Endodermal cell (in vitro differentiated cells): ENCODE results near the gene VPS45. TPM values are rescaled to one million over a fixed set of nuclear protein-coding genes. Genes with fewer than 3 reads are reported as not detected.
"Not testable (repeated sequence)": the region's sequence is repeated elsewhere in the genome, so short reads cannot be mapped to it uniquely, and the experiment has no call there.

Source experiments
- DNase-seq: peaks from one replicate; pipeline ENCODE4 v3.0.0-alpha.2; 2017
- H3K27ac ChIP-seq: 2 replicates; pipeline ENCODE4 v1.5.1; 2013; ENCODE audit warnings: mild to moderate bottlenecking, low read depth, low read length, moderate library complexity
- H3K27me3 ChIP-seq: 2 replicates; pipeline ENCODE4 v1.6.1; 2013; ENCODE audit warnings: mild to moderate bottlenecking, low read length, moderate library complexity; ENCODE audit not compliant: insufficient read depth, control insufficient read depth, poor library complexity, severe bottlenecking
- H3K36me3 ChIP-seq: 2 replicates; pipeline ENCODE4 v1.7.0; 2013; ENCODE audit warnings: mild to moderate bottlenecking, low read length, moderate library complexity; ENCODE audit not compliant: control insufficient read depth, insufficient read depth
- H3K4me1 ChIP-seq: one replicate; pipeline ENCODE4 v1.7.0; 2013; ENCODE audit warnings: low read length; ENCODE audit not compliant: control insufficient read depth, insufficient read depth
- H3K4me3 ChIP-seq: 2 replicates; pipeline ENCODE4 v1.5.1; 2013; ENCODE audit warnings: mild to moderate bottlenecking, low read length, moderate library complexity
- H3K9ac ChIP-seq: 2 replicates; pipeline ENCODE4 v1.6.1; 2013; ENCODE audit warnings: mild to moderate bottlenecking, low read length, moderate library complexity; ENCODE audit not compliant: poor library complexity, severe bottlenecking; ENCODE audit errors: extremely low read depth
- H3K9me3 ChIP-seq: 2 replicates; pipeline ENCODE4 v1.6.1; 2013; ENCODE audit warnings: mild to moderate bottlenecking, low read length, moderate library complexity; ENCODE audit not compliant: control insufficient read depth
- H3K27ac Mint-ChIP-seq: 2 replicates; pipeline ENCODE4 v1.8.0; 2020; ENCODE audit warnings: mixed read lengths
- H3K27me3 Mint-ChIP-seq: 2 replicates; pipeline ENCODE4 v1.8.0; 2021; ENCODE audit warnings: mild to moderate bottlenecking, mixed read lengths; ENCODE audit not compliant: insufficient read depth
- H3K36me3 Mint-ChIP-seq: 2 replicates; pipeline ENCODE4 v1.8.0; 2020; ENCODE audit warnings: low read depth, mixed read lengths
- H3K4me1 Mint-ChIP-seq: 2 replicates; pipeline ENCODE4 v1.8.0; 2020; ENCODE audit warnings: mixed read lengths
- H3K4me3 Mint-ChIP-seq: 2 replicates; pipeline ENCODE4 v1.8.0; 2020; ENCODE audit warnings: mild to moderate bottlenecking, moderate library complexity, mixed read lengths
- H3K9me3 Mint-ChIP-seq: 2 replicates; pipeline ENCODE4 v1.8.0; 2020; ENCODE audit warnings: mild to moderate bottlenecking, mixed read lengths
- CTCF ChIP-seq: fragments of 200-600 bp; sonication (generic); conservative IDR thresholded peaks from 2 replicates; pipeline ENCODE4 v1.5.0; 2021; ENCODE audit warnings: antibody characterized with exemption, mild to moderate bottlenecking
- WGBS, 2 experiments: methylation state at CpG; one replicate each; pipeline versions ENCODE4 v1.1.5 to v1.1.7; 2013; ENCODE audit warnings: missing lambda C conversion rate in 2 of 2, mixed read lengths in 1 of 2; ENCODE audit not compliant: insufficient coverage in 1 of 2, insufficient read length in 1 of 2; 5-methylcytosine and 5-hydroxymethylcytosine counted together
- total RNA-seq, 2 donors: library from RNA; stranded (reverse); fragmentation: NEBNext Ultra II Directional in 1 of 2; extraction: Animal tissue kit (Norgen Biotek cat#: 25700) in 1 of 2; gene quantifications; 2 replicates in 1 of 2; 3 replicates in 1 of 2; pipeline ENCODE4 v1.2.1, GENCODE V29; 2021

The VPS45 gene
- total RNA-seq, 2 donors from 2014 or later, result 32.6 to 35.0 TPM

- no peaks in the 10 kb centered on the region for H3K9me3 ChIP-seq
- Mint-ChIP-seq H3K4me3 (no peak overlapping the region), H3K27ac (no peak overlapping the region), H3K36me3 (no peaks in the 10 kb centered on the region), H3K27me3 (no peaks in the 10 kb centered on the region), H3K4me1 (no peaks in the 10 kb centered on the region), H3K9me3 (no peaks in the 10 kb centered on the region)
- H3K27ac ChIP-seq, result no peak overlapping the region
- no peaks in the 10 kb centered on the region for H3K36me3 ChIP-seq
- H3K9ac ChIP-seq, result no peak overlapping the region
- H3K27me3 ChIP-seq, result no peaks in the 10 kb centered on the region
- DNase-seq, result no peak
- WGBS, 2 experiments, result 85 to 93% methylated on average over 4 to 7 of the region's 7 CpGs
- no peak overlapping the region for H3K4me3 ChIP-seq
- no peak for TF ChIP-seq CTCF
- H3K4me1 ChIP-seq, result no peaks in the 10 kb centered on the region
These were observed 117.9 kb downstream of the VPS45 start for GRCh38 chr1:150185481-150185880.

GRCh38 chr1:150186438-150186788, 118.8 kb downstream of the VPS45 start:
- H3K27me3 ChIP-seq, H3K9ac ChIP-seq, H3K27me3 Mint-ChIP-seq, DNase-seq, H3K27ac Mint-ChIP-seq, H3K9me3 ChIP-seq, H3K36me3 ChIP-seq, H3K36me3 Mint-ChIP-seq, H3K4me1 Mint-ChIP-seq, H3K4me3 ChIP-seq, H3K4me3 Mint-ChIP-seq, H3K9me3 Mint-ChIP-seq, H3K4me1 ChIP-seq, H3K27ac ChIP-seq: not testable (repeated sequence)
- 93 to 97% methylated on average over 7 of the region's 7 CpGs for WGBS, 2 experiments

GRCh38 chr1:150186789-150187559, 119.4 kb downstream of the VPS45 start:
- no peaks in the 10 kb centered on the region for H3K36me3 ChIP-seq
- no peak overlapping the region for H3K27ac ChIP-seq
- no peaks in the 10 kb centered on the region for H3K4me1 ChIP-seq
- WGBS, 2 experiments, result 62 to 100% methylated on average over 2 to 10 of the region's 10 CpGs
- H3K36me3 Mint-ChIP-seq, result no peaks in the 10 kb centered on the region
- no peaks in the 10 kb centered on the region for H3K27me3 ChIP-seq
- no peak overlapping the region for H3K9ac ChIP-seq
- peak; percentile 62 for DNase-seq
- H3K9me3 Mint-ChIP-seq, result no peaks in the 10 kb centered on the region
- no peaks in the 10 kb centered on the region for H3K4me1 Mint-ChIP-seq
- no peaks in the 10 kb centered on the region for H3K27me3 Mint-ChIP-seq
- no peak overlapping the region for H3K4me3 Mint-ChIP-seq
- no peak overlapping the region for H3K27ac Mint-ChIP-seq
- H3K4me3 ChIP-seq, result no peak overlapping the region
- peak; percentile 81 for TF ChIP-seq CTCF
- peaks cover 6% of the 10 kb centered on the region for H3K9me3 ChIP-seq

GRCh38 chr1:150187560-150187931, 120.0 kb downstream of the VPS45 start:
- no peak for DNase-seq
- no peaks in the 10 kb centered on the region for H3K36me3 Mint-ChIP-seq
- Histone ChIP-seq H3K27me3 (no peaks in the 10 kb centered on the region), H3K9ac (no peak overlapping the region), H3K27ac (no peak overlapping the region), H3K9me3 (peaks cover 6% of the 10 kb centered on the region), H3K36me3 (no peaks in the 10 kb centered on the region), H3K4me3 (no peak overlapping the region), H3K4me1 (no peaks in the 10 kb centered on the region)
- peak; percentile 17 for TF ChIP-seq CTCF
- H3K27me3 Mint-ChIP-seq, result no peaks in the 10 kb centered on the region
- 63 to 100% methylated on average over 1 to 3 of the region's 3 CpGs for WGBS, 2 experiments
- no peaks in the 10 kb centered on the region for H3K9me3 Mint-ChIP-seq
- no peak overlapping the region for H3K27ac Mint-ChIP-seq
- no peaks in the 10 kb centered on the region for H3K4me1 Mint-ChIP-seq
- no peak overlapping the region for H3K4me3 Mint-ChIP-seq
